Endothelial cell (in vitro differentiated cells): Measurements from ENCODE around the gene HEPHL1. TPM values are rescaled to one million over a fixed set of nuclear protein-coding genes. Genes with fewer than 3 reads are reported as not detected.

Experiments
- DNase-seq: peaks from one replicate; pipeline ENCODE4 v3.0.0; 2021; ENCODE audit warnings: low spot score
- H3K27ac Mint-ChIP-seq: one replicate; pipeline ENCODE4 v1.8.0; 2021; ENCODE audit warnings: mixed read lengths, inconsistent platforms; ENCODE audit not compliant: unreplicated experiment
- H3K27me3 Mint-ChIP-seq: one replicate; pipeline ENCODE4 v1.8.0; 2021; ENCODE audit warnings: mild to moderate bottlenecking, moderate library complexity, mixed read lengths, inconsistent platforms; ENCODE audit not compliant: unreplicated experiment
- H3K36me3 Mint-ChIP-seq: one replicate; pipeline ENCODE4 v1.8.0; 2021; ENCODE audit warnings: mild to moderate bottlenecking, low read depth, mixed read lengths, inconsistent platforms; ENCODE audit not compliant: unreplicated experiment
- H3K4me1 Mint-ChIP-seq: one replicate; pipeline ENCODE4 v1.8.0; 2021; ENCODE audit warnings: mild to moderate bottlenecking, mixed read lengths, inconsistent platforms; ENCODE audit not compliant: unreplicated experiment
- H3K4me3 Mint-ChIP-seq: one replicate; pipeline ENCODE4 v1.8.0; 2021; ENCODE audit warnings: mild to moderate bottlenecking, mixed read lengths, inconsistent platforms; ENCODE audit not compliant: unreplicated experiment
- H3K9me3 Mint-ChIP-seq: one replicate; pipeline ENCODE4 v1.8.0; 2021; ENCODE audit warnings: mixed read lengths, inconsistent platforms; ENCODE audit not compliant: unreplicated experiment
- CTCF ChIP-seq: fragments of 200-600 bp; sonication (generic); IDR thresholded peaks from one replicate; pipeline ENCODE4 v1.5.0; 2021; ENCODE audit warnings: antibody characterized with exemption; ENCODE audit not compliant: unreplicated experiment
- total RNA-seq: library from RNA; stranded (reverse); fragmentation: NEBNext Ultra II Directional; extraction: Animal tissue kit (Norgen Biotek cat#: 25700); gene quantifications from one replicate; pipeline ENCODE4 v1.2.1, GENCODE V29; 2021; ENCODE audit not compliant: unreplicated experiment

HEPHL1 gene
- total RNA-seq, 1 donor from 2014 or later: not detected

DNA sequence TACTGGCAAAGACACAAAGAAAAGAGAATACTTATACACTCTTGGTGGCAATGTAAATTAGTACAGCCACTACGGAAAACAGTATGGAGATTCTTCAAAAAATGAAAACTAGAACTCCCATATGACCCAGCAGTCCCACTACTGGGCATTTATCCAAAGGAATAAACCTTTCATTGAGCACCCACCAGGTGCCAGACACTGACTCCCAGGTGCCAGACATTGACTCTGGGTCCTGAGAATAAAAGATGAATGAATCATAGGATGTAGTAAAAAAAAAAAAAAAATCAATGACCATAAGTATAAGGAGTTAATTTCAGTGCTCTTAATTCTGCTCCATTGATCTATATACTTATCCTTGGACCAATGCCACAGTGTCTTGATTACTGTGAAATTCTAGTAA lies 28.2 kb downstream of the HEPHL1 start:
- H3K27me3 Mint-ChIP-seq: no peaks in the 10 kb centered on the region
- no peak for TF ChIP-seq CTCF
- H3K4me3 Mint-ChIP-seq: no peak overlapping the region
- H3K4me1 Mint-ChIP-seq: peaks cover 3% of the 10 kb centered on the region
- H3K36me3 Mint-ChIP-seq: no peaks in the 10 kb centered on the region
- no peak overlapping the region for H3K27ac Mint-ChIP-seq
- DNase-seq: no peak
- no peaks in the 10 kb centered on the region for H3K9me3 Mint-ChIP-seq

DNA sequence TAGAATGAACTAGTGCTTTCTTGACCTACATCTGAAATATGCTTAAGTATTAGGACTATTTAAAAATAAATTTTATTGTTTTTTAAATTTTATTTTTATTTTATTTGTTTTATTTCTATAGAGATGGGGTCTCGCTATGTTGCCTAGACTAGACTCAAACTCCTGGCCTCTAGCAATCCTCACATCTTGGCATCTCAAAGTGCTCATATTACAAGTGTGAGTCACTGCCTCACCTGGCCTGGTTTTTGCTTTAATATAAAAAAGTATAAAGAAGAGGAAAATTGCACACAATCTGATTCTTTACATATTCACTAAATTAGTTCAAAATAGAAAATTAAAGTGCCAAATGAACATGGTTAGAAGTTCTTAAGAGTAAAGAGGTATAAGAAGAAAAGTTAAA lies 37.5 kb downstream of the HEPHL1 start:
- no peaks in the 10 kb centered on the region for H3K4me1 Mint-ChIP-seq
- no peak overlapping the region for H3K27ac Mint-ChIP-seq
- H3K9me3 Mint-ChIP-seq: no peaks in the 10 kb centered on the region
- no peaks in the 10 kb centered on the region for H3K36me3 Mint-ChIP-seq
- DNase-seq: no peak
- TF ChIP-seq CTCF: no peak
- H3K27me3 Mint-ChIP-seq: no peaks in the 10 kb centered on the region
- no peak overlapping the region for H3K4me3 Mint-ChIP-seq

- no peak for DNase-seq
- Mint-ChIP-seq H3K4me1 (no peaks in the 10 kb centered on the region), H3K27ac (no peak overlapping the region), H3K27me3 (no peaks in the 10 kb centered on the region), H3K4me3 (no peak overlapping the region), H3K36me3 (no peaks in the 10 kb centered on the region), H3K9me3 (no peaks in the 10 kb centered on the region)
- TF ChIP-seq CTCF: no peak
These were observed 37.9 kb downstream of the HEPHL1 start for GRCh38 chr11:94059065-94059464.

GRCh38 chr11:94060401-94060800 lies 39.2 kb downstream of the HEPHL1 start:
- H3K27me3 Mint-ChIP-seq: no peaks in the 10 kb centered on the region
- no peak overlapping the region for H3K27ac Mint-ChIP-seq
- H3K36me3 Mint-ChIP-seq: no peaks in the 10 kb centered on the region
- no peak for TF ChIP-seq CTCF
- DNase-seq: no peak
- H3K4me3 Mint-ChIP-seq: no peak overlapping the region
- no peaks in the 10 kb centered on the region for H3K9me3 Mint-ChIP-seq
- H3K4me1 Mint-ChIP-seq: no peaks in the 10 kb centered on the region

- Mint-ChIP-seq H3K36me3 (no peaks in the 10 kb centered on the region), H3K27ac (no peak overlapping the region), H3K4me3 (no peak overlapping the region), H3K4me1 (no peaks in the 10 kb centered on the region), H3K27me3 (no peaks in the 10 kb centered on the region), H3K9me3 (no peaks in the 10 kb centered on the region)
- no peak for DNase-seq
- no peak for TF ChIP-seq CTCF
These were observed 41.2 kb downstream of the HEPHL1 start for GRCh38 chr11:94062360-94062759.
